Lung microvascular endothelial cell (primary cell): ENCODE data around the gene ORC6. TPM values are rescaled to one million over a fixed set of nuclear protein-coding genes. Genes with fewer than 3 reads are reported as not detected.

Experiments used
- DNase-seq, 2 donors: peaks; one replicate each; pipeline versions ENCODE4 v3.0.0 to v3.0.0-alpha.2; 2010; ENCODE audit warnings: low read depth in 2 of 2
- total RNA-seq: library from RNA; depleted of rRNA; stranded (reverse); fragments of >200 nt; gene quantifications from 2 replicates; pipeline ENCODE4 v1.2.1, GENCODE V29; 2014

ORC6 gene
- total RNA-seq, 1 donor from 2014 or later, result 2.4 TPM

DNA sequence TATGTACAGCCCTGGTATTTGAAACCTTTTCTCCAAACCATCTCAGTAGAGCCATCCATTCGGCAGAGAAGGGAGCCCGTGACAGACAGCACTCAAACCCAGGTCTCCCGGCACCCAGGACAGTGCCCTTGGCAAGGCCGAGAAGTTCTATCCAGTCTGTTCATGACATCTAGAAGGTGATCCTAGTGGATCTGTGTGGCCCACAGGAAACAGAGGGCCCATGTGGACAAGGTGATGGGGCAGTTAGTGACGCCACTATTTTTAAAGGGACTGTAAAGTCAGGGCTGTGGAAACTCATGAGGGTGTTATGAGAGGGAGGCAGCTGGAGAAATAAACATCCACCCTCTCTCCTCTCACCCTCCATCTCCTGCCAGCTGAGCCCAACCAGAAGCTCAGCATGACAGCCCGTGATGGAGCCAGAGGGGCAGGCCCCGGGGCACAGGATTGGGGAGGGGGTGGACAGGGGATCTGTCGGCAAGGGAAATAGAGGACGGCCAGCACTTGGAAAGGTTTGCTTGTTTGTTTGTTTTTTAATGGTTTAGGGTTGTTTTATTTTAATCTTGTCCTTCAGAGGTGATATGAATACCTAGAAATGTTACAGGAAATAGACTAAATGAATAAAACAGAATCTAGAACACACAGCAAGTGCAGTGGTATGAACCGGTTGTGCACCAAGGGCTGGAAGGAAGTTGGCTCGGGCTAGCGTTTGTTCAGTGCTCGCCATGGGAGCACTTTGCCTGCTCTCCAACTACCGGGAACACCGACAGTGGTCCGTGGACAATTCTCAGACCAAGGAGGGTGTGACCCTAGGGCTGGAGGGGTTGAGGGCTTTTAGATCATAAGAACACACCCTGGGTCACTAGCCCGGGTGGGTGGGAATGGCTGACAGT lies 41.6 kb downstream of the ORC6 start:
- DNase-seq, result no peak

DNA sequence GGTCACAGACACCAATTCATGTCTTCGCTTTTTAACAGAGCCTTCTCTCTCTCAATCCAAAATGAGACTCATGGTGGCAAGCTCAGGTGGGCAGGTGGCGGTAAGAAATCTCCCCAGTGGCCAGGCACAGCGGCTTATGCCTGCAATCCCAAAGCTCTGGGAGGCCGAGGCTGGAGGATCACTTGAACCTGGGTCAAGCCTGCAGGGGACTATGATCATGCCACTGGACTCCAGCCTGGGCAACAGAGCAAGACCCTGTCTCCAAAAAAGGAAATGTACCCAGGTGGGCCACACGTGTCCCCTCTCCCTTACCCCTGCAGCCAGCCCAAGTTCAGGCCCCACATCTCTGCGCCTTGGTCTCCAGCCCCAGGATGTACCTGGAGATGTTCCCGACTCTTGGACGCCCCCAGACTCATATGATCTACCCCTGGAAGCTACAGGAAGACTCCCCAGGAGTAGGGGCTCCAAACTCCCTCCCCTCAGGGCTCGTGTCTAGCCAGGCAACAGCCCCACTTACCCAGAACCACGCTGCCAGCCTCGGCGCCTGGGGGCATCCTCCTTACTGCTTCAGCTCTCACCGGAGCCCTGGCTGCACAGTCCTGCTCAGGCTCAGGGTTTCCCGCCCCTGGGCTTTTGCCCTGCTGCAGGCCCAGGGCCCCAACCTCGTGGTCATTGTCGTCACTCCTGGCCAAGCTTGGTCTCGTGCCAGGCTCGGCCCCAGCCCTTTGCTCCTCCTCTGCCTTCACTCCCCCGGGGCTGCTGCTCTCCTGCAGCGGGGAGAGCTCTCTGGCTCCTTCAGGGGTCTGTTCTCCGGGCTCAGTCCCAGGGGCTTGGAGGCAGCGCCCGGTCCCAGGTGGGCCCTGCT lies 42.5 kb downstream of the ORC6 start:
- no peak for DNase-seq

DNA sequence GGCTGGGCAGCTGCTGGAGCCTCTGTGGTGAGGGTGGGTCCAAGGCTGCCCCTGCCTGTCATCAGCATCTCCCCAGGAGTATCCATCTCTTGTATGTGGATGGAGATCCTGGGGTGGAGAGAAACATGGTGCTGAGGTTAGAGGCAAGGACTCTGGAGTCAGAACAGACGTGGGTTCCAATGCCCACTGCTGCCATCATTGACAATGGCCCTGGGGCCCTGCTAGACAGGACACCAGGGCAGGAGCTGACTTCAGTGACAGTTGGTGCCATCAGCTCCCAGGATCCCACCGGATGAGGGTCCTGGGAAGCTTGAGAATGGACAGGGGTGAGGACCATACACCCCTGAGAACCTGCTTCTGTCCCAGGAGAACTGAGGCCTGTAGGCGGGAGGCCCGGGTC lies 43.1 kb downstream of the ORC6 start:
- no peak for DNase-seq

DNA sequence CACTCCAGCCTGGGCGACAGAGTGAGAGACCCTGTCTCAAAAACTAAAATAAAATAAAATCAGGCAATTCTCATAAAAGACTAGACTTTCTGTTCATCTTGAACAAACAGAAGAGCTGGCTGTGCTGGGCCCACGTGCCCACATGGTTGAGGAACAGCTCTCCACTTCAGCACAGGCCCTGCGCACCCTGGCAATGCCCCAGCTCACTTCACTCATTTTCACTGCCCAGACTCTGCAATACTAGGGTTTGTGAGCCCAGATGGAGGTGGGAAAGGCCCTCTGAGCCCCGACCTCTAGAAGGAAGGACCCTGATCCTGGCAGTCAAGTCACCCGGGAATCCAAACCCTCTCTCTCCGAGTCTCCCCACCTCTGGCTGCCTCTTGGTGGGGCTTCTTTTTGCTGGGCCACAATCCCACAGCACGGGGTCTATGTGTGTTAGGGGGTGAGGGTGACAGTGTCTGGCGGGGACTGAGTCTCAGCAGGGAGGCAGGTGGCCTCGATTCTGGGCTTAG lies 43.9 kb downstream of the ORC6 start:
- DNase-seq, result no peak

DNA sequence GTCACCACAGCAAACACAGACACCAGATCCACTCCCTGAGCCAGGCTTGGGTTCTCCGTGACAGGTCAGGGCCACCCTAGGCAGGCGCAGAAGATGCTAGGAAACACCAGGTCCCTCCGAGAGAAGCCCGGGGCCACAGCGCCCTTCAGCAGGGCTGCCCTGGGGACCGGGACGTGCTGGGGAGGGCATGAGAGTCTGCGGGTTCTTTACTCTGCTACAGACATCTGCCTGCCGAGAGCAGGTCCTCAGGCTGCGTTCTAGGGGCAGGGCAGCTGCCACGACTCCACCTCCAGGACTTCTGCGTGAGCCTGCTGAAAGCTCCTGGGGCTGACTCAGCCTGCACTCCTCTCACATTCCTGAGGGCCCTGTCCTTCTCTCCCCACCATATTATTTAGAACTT lies 47.2 kb downstream of the ORC6 start:
- DNase-seq, result no peak

DNA sequence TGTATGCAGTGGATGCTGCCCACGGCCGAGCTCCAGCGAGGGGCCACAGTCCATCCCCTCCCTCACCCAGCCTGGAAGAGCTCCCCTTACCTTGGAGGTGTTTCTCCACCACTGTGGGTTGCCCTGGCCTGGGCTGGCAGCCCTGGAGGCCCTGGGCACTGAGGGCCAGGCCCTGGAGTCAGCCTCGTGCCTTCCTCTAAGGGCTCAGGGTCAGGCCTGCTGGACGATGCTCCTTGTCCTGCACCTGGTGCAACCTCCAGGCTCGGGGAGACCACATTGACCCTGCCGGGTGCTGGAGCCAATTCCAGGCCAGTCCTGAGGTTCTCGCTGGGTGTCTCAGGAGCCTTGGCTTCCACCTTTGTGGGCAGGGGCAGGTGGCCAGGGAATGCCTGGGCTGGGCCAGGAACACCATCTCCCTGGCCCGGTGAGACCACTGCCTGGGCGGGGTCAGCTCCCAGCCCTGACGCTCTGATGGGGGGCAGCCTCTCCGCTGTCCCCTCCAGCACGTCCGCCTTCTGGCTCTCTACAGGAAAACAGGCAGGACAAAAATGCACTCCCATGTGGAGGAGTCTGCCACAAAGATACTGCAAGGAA lies 48.3 kb downstream of the ORC6 start:
- DNase-seq, result no peak

DNA sequence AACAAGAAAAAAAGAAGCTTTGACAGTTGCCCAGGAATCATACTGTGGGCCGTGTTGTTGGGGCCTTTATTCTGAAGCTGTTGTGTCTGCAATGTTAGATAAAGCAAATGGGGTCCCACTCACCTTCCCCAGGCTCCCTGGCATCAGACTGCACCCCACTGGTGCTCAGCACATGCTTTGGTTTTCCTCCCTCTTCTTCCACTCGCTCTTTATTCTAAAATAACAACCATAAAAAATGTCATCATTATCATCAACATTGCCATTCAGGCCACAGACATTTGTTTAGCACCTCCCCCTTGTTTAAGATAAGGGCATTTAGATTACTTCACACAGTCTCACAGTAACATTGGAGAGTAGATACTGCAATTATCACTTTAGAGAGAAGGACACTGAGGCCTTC lies 50.5 kb downstream of the ORC6 start:
- no peak for DNase-seq

DNA sequence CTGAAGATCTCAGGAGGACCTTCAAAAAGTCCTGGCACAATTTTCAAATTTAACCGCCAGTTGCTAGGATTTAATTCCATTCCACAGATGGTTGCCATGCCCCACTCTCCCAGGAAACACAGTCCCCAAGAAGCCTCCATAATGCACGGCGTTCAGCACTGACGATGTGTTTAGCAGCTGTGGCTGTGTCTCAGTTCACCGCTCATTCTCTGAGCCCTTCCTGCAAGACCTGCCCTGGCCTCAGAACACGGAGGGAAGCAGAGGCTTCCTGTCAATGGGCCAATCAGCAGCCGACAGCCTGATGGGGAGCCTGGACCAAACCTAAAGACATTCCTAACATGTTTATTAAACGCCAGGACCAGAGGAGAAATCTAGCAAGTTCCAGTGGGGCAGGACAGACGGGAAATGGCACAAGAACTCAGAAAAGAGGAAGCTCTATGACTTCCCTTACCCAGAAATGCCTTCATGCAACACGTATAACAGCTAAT lies 53.8 kb downstream of the ORC6 start:
- DNase-seq, result peak in 1 of 2 donors; percentile 40

DNA sequence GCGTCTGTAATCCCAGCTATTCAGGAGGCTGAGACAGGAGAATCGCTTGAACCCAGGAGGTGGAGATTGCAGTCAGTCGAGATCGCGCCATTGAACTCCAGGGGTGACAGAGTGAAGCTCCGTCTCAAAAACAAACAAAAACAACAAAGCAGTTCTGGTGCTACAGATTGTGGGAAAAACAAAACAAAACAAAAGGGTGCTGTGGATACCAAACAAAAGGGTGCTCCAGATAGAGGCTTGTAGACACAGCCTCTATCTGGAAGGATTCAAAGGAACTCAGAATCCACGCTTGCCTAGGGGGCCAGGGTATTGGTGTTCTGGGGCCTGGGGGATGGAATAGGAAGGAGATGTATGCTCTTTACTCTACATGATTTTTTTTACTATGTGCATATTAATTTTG lies 56.2 kb downstream of the ORC6 start:
- no peak for DNase-seq

DNA sequence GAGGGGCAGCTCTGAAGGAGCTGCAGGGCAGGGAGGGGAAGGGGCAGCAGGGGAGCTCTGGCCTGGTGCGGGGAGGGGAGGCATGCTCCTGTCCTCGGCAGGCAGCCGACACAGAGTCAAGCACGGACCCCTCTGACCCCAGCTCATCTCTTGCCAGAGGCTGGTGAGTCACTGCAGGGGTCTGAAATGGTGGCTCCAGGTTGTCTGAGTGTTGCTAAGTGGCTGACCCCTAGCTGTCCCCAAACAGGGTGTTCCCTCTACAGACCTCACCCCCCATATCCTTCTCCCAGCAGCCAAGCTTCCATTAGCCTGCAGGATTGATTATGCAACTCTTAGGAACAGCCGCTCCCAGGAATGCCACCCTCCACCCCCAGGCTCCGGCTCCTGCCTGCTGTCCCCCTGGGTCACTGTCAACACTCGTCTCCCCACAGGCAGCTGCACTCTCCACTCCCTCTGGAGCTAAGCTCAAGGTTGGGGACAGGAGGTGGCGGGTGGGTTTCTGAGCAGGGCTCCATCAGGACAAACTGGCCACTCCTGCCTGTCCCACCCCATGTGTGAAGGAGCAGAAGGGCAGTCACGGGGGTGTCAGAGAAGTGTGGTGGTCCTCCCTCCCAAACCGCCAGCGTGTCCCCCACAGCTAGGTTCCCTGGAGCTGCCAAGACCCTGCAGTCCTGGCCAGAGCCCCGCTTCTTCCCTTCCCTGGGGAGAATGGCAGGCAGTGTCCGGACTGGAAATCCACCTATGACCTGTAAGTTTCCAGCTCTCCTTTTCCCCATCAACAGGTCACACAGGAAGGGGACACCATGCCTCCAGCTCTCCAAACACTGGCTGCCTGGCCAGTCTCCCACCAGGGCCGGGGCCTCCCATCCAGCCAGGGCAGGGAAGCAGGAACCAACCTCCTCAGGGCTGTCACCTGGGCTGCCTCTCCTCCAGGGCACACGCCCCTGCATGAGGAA lies 57.6 kb downstream of the ORC6 start:
- DNase-seq, result no peak

Other genes with a start within 250 kb of the ORC6 start
- gene SHCBP1, start 68.3 kb upstream of the ORC6 start, total RNA-seq, result 3.0 and 10.7 TPM in 2 replicates
- 64.7 and 66.3 TPM in 2 replicates for gene VPS35, start 481 bp upstream of the ORC6 start, total RNA-seq
- gene MYLK3, start 58.7 kb downstream of the ORC6 start, total RNA-seq, result under 0.01 and 0.22 TPM in 2 replicates
- 5.9 and 8.9 TPM in 2 replicates for gene C16orf87, start 141.5 kb downstream of the ORC6 start, total RNA-seq
- 4.8 and 6.0 TPM in 2 replicates for gene GPT2, start 194.7 kb downstream of the ORC6 start, total RNA-seq